NCI-H1105 treated with DMSO at 0.1 percent for 48 hours (cell line): ENCODE results near the gene C22orf42.
"Not testable (repeated sequence)": the region's sequence is repeated elsewhere in the genome, so short reads cannot be mapped to it uniquely, and the experiment has no call there.

ENCODE experiments used
- DNase-seq: peaks from one replicate; lab custom pipeline; 2025; lab: John Stamatoyannopoulos, UW

The C22orf42 gene

GRCh38 chr22:32185821-32186220 is 26.7 kb upstream of the C22orf42 start:
- DNase-seq: no peak

DNA sequence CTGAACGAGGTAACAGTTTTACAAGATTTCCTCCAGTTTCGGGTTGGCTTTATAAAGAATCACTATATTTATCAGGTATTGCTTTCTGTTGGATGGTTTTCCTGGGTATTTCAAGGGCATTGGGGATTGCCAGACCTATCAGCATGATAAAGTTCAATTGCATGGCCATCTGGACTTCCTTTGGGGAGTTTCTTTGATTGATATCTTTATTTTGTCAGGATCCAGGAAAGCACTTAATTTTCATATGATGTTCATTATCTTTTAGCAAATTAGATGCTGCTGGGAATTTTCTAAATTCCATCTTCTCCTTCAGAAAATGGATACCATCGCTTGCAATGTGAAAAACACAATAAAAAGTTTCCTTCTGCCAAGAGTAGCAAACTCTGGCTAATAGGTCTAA is 24.5 kb upstream of the C22orf42 start:
- no peak for DNase-seq

GRCh38 chr22:32181043-32181442 is 21.9 kb upstream of the C22orf42 start:
- no peak for DNase-seq

DNA sequence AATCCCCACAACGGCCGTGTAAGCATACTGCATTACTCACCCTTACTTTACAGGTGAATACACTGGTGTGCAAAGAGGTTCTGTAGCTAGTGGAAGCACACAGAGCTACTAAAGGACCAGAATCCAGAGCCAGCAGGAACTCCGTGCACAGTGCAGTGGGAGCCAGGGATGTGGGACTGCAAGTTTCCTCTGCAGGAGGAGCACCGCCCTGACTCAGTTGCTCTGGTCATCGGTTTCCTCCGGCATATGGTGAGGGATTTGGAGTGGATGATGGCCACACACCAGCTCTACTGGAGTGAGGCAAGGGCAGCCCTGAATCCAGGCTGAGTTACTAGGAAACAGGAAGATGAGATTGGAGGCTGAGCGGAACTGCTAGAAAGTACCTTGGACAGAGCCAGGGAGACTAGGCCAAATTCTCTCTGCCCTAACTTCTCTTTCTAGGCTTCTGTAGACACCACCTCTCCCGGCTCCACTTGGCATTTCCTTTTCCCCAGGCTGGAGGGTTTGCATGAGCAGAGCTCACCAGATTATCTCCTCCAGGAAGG is 18.2 kb upstream of the C22orf42 start:
- DNase-seq: no peak

DNA sequence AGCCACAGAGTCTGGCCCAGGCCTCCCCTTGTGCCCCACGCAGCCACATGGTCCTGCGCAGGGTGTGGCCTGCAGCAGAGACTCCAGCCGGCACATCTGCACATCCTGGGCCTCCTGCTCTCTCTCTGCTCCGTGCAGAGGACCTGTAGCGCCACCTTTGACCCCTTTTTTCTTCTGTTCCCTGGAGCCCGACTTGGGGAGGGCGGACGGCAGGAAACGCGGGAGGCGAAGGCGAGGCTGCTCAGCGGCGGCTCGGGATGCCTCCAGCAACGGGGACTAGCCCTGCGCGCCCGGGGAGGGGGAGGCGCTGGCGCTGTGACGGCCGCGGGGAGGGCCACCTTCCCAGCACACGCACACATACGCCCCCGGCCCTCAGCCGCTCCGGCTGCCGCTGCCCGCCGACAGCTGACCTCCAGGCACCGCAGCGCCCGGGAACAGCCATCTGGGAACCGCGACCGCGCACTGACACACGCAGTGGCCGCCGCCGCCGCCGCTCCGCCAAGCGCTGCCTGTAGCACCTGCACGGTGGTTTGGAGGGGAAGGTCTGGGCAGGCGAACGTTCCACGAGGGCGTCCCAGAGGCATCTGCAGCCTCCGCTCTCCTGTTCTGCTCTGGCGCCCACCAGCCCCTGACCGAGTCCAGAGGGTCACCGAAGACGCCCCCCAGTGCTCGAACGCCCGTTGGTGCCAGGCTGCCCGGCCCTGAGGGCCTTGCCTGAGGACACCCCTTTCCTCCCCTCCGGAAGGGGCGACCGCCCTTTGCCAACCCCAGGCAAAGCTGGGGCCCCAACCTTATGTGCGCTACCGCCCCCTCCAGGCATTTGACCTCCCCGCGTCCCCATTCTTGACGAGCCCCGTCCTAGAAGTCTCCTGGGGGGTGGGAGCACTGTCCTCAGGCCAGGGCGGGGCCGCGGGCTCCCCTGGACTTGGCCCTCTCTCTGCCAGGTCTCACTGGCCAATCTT is 16.9 kb upstream of the C22orf42 start:
- DNase-seq: no peak

DNA sequence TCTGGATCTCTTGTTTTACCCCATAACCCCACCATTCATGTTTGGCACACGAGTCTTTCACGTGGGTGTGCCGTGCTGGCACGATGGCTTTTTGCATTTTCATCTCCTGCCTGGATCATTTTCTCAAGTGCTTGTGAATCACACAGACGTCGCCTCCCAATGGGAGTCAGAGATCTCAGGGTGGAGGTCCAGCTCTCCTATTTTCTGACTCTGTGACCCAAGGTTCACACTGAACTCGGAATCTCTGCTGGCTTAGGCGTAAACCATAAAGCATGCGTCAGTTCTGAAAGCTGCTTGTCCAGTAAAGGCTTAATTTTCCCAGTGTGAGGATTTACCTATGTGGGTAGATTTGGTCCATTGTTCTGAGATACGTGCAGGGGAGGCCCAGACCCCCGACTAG is 16.0 kb upstream of the C22orf42 start:
- DNase-seq: no peak

GRCh38 chr22:32165681-32166080 is 6.6 kb upstream of the C22orf42 start:
- DNase-seq: no peak

DNA sequence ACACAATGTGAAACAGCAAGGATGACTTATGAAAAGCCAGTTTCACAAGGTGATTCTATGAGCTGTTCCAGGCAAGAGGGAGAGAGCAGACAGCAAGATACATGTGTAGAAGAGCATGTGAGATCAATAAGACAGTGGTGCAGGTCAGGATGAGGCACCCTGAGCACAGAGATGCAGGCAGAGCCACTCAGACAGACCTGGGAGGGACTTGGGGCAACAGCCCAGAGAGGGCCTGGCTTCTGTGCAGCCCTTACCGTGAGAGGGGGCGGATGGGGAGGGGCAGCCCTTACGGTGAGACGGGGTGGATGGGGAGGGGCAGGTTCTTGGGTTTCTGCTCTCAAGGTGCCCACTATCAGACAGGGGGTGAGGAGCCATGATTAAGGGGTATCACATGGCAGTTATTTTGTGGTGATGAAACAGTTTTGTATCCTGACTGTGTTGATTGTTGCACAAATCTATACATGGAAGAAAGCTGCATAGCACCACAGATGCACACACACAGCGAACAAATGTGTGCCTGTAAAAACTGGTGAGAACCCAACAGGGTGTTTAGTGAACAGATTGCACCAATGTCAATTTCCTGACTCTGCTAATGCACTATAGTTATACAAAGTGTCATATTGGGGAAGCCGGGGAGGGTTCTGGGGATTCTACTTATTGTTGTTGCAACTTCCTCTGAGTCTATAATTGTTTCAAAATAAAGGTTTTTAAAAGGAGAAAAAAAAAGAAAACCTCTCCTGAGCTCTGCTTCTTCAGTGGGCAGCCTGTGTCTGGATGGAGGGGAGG is 5.2 kb upstream of the C22orf42 start:
- DNase-seq: no peak

DNA sequence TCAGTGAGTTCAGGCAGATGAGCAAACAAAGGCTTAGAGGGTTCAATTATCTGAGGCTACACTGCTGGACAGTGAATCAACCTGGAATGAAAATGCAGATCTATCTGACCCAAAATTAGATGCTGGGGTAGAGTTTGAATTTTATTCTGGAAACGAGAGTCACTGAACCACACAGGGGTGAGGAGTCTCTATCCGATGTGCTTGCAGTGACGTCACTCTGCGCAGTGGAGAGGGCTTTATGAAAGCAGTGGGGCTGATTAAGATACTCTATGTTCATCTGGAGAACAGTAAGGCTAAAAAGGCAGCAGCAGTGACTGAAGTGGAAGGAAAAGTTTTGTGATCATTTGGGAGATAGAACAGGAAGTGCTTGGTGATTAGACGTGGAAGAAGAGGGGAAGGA is 1.3 kb upstream of the C22orf42 start:
- DNase-seq: not testable (repeated sequence)

DNA sequence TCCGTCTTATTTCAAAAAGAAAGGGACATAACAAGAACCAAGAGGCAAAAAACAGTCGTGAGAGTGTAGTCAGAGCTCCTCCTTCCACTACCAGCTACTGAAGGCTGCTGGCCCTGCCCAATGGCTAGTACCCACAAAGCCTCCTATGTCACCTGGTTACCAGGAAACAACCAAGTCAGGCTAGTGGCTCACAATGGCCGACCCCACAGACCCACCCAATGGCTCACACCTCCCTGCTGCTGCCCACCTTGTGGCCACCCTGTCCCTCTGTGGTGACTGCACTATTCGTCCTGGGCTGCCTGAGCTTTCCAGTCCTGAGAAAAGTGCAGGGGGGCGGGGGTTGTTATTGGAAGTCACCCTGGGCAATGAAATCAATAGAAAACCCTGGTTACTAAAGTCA is 1.5 kb downstream of the C22orf42 start:
- not testable (repeated sequence) for DNase-seq

GRCh38 chr22:32154727-32155126 is 4.4 kb downstream of the C22orf42 start:
- DNase-seq: not testable (repeated sequence)

GRCh38 chr22:32151641-32152040 is 7.5 kb downstream of the C22orf42 start:
- DNase-seq: not testable (repeated sequence)

GRCh38 chr22:32150647-32151046 is 8.5 kb downstream of the C22orf42 start:
- DNase-seq: not testable (repeated sequence)

DNA sequence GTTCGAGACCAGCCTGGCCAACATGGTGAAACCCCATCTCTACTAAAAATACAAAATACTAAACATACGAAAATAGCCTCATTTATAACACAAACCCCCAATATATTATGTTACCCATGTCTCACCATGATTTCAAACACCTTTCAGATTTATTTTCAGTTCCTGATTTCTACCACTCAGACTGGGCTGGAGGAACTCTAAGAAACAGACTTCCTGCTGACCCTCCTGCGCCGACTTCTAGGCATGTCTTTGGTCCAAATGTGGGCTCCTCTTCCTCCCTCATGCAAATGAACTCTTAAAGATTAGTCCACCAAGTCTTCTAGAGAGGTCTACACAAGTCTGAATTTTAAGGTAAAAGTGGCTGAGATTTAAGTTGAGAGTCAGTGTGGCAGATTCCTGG is 10.7 kb downstream of the C22orf42 start:
- DNase-seq: not testable (repeated sequence)

- DNase-seq: not testable (repeated sequence)
Observed at GRCh38 chr22:32147128-32147527, 12.0 kb downstream of the C22orf42 start.

GRCh38 chr22:32144496-32145274 is 14.4 kb downstream of the C22orf42 start:
- DNase-seq: no peak

DNA sequence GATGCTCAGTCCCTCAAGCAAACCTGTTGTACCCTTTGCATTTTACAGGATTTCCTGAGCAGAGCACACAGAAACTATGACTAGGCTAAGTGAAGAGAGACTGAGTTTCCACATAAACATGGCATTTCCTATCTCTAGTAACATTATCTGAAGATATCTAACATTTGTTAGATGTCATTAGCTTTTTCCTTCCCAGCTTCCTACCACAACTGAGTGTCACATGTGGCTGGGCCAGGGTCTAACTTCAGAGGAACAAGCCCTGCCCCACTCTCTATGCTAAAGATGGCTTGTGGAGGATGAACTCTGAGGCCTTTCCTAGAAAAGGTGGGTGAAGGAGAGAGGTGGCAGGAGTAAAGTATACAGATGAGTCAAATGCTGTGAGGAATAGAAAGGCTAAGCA is 16.5 kb downstream of the C22orf42 start:
- no peak for DNase-seq

DNA sequence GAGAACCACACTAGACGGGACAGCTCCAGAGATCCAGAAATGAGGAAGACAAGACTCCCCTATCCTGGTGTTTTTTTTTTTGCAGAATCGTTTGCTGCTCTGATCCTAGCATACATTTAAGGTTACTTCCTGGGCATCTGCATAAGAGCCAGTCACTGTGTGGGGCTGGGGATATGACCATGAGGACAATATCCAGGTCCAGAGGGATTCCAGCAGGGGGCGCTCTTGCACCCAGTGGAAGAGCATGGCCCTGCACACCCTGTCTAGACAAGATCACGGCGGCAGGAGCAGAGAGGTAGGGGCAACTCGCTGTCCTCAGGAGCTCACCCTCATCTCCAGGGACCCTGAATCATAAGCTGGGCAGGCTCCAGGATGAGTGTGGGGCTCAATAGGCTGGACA is 18.4 kb downstream of the C22orf42 start:
- DNase-seq: not testable (repeated sequence)

GRCh38 chr22:32138576-32138975 is 20.5 kb downstream of the C22orf42 start:
- DNase-seq: not testable (repeated sequence)

DNA sequence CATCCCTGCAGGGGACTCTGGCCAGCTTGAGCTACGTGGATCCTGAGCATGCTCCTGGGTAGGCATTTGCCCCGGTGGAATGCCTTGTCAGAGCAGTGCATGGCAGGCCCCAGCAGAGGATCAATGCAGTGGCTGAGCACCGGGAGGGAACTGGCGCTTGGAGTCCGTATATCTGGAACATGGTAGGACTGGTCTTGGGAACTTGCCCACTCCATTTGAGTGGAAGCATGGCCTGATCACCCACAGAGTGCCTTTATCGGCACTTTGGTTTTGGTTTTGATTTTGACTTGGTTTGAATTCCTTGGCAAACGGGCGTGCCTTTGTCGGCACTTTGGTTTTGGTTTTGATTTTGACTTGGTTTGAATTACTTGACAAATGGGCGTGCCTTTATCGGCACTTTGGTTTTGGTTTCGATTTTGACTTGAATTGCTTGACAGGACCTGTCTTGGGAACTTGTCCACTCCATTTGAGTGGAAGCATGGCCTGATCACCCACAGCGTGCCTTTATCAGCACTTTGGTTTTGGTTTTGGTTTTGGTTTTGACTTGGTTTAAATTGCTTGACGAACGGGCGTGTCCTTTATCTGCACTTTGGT is 21.3 kb downstream of the C22orf42 start:
- DNase-seq: peak; percentile 37

- DNase-seq: not testable (repeated sequence)
Observed at GRCh38 chr22:32136881-32137280, 22.2 kb downstream of the C22orf42 start.
